Medulla oblongata (tissue), 1 donor: ENCODE data around the gene SVIL.
"Not testable (repeated sequence)": the region's sequence is repeated elsewhere in the genome, so short reads cannot be mapped to it uniquely, and the experiment has no call there.

Experiments
- DNase-seq: peaks from one replicate; pipeline ENCODE4 v3.0.0-alpha.2; 2015; ENCODE audit errors: extremely low spot score

SVIL gene

DNA sequence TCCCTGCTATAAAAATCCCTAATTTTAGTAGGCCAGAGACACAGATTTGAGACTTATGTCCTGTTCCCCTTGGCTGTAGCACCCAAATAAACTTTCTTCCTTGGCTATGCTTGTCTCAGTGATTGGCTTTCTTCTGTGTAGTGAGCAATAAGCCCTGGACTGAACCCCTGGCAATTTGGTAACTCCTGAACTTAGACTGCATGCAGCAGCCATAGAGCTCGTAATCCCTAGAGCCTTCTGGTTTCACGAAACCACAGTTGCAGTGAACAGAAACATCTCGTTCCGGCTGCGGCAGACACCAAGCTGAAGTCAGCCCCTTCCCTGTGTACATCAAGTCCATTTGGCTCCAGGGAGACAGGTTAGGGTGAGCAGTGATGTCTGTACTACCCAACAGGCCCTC, 173.7 kb downstream of the SVIL start:
- no peak for DNase-seq

DNA sequence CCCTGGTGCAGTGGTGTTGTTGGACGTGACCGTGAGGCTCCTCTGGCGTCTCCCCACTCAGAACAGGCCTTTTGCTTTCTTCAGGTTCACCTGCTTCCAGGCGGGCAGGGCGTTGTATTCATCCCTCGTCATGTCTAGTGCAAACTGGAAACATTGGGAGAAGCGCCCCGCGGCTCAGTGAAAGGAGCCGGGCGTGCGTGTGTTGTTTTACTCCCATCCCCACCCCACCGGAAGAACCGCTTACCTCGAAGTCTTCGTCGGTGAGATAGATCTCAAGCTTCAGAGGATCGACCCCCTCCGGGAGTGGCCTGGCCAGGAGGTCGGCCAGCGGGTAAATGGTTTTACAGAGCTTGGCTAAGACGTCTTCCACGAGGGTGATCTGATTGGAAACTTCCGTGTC, 176.6 kb downstream of the SVIL start:
- DNase-seq: not testable (repeated sequence)

DNA sequence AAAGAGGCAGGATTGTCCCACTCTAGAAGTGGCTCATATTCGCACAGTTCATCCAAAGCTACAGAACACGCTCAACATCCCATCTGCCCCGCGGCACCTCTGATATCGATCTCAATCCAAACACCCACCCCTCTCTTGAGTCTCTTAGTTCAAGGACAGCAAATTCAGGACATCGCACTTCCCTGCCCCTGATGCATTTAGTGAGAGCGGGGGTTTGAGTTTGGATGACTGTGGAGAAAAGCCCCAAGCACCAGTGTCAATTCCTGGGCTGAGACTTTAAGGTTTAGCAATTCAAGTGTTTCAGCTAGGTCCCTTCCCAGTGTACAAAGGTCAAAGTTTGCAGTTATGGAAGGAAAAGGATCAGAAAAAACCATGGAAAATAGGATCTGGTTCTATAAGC, 179.7 kb downstream of the SVIL start:
- DNase-seq: no peak

GRCh38 chr10:29454250-29454649, 180.5 kb downstream of the SVIL start:
- no peak for DNase-seq

- no peak for DNase-seq
Observed at GRCh38 chr10:29452546-29452945, 182.2 kb downstream of the SVIL start.

- no peak for DNase-seq
Observed at GRCh38 chr10:29451946-29452345, 182.8 kb downstream of the SVIL start.

DNA sequence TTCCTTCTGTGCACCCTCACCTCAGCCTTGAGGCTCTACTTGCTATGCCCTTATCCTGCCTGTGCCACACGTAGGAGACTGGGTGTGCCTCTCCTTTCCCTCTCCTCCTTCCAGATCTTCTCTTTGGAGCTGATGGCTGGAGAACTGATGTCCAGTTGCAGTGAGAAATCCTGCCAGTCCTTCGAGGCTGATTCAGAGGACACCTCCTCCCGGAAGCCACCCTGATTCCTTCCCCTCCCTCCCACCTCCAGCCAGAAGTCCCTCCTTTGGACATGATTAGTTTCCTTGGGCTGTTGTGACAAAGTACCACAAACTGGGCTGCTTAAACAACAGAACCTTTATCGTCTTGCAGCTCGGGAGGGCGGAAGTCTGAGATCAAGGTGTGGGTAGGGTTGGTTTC, 184.4 kb downstream of the SVIL start:
- DNase-seq: no peak

DNA sequence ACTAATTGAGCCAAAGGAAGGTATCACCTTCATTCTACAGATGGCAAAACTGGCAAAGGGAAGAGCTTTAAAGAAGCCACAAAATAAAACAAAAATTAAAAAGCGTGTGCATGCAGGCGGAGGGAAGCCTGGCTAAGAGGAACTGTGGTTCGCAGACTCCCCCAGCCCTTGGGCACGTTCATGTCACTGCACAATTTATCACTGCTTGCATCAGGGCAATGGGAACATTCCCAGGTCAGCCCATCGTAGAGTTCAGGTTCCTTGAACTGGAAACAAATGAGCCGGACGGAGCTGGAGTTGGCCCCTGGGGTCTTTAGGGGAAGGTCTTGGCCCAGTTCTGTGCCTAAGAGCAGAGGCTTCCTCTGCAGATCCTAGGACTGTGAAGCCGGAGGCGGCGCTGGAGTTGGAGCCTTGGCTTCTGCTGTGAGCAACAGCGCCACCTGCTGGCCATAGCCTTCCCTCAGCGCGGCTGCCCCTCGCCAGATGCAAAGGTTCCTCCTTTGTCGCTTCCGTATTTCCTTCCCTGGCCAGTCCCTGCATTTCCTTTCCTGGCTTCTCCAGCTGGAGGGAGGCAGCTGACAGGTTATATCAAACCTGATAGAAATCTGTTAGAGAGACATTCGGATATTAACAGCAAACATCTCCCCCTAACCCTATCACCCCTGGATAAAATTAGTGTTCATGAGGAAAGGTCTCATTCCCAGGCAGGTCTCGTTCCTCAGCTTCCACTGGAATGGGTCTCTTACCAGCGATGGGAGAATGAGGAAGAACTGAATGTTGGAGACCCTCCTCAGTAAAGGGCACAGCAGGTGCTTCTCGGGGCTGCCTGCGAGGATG, 185.8 kb downstream of the SVIL start:
- DNase-seq: peak; percentile 75

GRCh38 chr10:29448125-29448524, 186.6 kb downstream of the SVIL start:
- DNase-seq: peak; percentile 7

- no peak for DNase-seq
Observed at GRCh38 chr10:29446327-29446726, 188.4 kb downstream of the SVIL start.

DNA sequence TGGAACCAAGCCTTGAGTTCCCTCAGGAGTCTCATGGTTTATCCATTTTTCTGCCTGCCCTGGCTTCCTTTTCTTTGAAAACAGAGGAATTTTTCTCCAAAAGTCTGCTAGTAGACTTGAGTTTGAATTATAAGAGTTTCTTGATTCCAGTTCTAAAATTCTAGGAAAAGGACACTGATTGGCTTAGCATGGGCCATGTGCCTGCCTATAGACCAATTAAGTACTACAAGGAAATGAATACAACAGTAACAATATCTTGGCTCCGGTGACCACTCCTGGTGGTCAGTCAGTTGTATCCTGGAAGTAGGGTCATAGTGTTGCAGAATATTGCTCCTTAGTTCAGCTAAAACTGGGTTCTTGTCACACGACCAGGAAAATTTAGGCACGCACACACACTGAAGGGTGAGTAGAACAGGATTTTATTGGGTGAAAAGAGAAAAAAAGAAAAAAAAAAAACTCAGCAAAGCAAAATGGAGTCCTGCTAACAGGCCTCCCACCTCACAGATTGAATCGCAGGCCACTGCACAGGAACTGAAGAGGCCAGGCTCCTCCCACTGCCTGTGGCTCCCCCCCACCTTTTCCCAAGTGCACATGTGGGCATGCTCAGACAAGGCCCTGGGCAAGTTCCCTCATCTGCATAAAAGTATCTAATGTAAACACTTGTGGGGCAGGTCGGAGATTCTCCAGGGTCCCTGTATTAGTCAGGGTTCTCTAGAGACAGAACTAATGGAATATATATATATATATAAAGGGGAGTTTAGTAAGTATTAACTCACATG, 190.8 kb downstream of the SVIL start:
- no peak for DNase-seq

DNA sequence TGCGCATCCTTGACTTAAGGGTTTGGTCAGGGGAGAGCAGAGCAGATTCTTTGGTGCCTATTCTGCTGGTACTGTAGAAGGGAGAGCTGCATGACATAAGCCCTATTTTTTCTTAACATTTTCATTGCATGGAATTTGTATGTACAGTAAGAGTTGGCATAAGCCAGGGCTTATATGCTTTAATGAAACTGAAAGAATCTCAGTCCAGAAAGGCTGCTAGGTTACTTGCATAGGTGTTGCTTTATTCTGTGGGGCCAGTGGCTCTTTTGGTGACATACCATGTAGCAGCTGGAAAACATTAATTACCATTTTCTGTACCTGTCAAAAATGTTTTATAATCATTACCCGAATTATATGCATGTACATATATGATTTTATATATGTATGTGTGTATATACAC, 193.8 kb downstream of the SVIL start:
- no peak for DNase-seq

DNA sequence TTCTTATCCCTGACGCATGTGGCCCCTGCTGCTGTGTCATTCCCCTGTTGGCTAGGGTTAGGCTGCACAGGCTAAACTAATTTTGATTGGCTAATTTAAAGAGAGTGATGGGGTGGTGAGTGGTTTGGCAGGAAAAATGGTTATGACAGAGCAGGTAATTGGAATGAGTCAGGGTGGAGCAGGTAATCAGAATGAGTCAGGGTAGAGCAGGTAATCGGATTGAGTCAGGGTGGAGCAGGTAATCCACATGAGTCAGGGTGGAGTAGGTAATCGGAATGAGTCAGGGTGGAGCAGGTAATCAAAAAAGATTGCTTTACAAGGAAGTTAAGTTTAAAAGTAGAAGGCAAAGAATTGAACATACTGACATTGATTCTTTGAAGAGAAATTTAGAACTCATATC, 195.8 kb downstream of the SVIL start:
- not testable (repeated sequence) for DNase-seq

DNA sequence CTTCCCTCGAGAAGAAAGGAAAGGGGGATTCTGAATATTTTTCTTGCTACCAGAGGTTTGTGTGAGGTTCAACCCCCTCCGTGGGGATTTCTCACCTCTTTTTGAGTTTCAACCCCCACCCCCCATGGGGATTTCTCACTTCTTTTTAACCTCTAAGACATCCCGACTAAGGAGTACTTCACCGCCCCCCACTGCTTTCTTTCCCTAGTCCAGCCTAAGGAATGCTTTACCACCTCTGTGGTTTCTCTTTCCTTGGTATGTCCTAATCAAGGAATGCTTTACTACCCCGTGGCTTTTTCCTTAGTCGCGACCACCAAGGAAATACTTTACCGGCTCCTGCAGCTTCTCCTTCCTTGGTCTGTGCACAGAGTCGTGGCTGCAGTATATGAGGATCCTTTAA, 196.5 kb downstream of the SVIL start:
- no peak for DNase-seq

- DNase-seq: no peak
Observed at GRCh38 chr10:29437871-29438270, 196.9 kb downstream of the SVIL start.

DNA sequence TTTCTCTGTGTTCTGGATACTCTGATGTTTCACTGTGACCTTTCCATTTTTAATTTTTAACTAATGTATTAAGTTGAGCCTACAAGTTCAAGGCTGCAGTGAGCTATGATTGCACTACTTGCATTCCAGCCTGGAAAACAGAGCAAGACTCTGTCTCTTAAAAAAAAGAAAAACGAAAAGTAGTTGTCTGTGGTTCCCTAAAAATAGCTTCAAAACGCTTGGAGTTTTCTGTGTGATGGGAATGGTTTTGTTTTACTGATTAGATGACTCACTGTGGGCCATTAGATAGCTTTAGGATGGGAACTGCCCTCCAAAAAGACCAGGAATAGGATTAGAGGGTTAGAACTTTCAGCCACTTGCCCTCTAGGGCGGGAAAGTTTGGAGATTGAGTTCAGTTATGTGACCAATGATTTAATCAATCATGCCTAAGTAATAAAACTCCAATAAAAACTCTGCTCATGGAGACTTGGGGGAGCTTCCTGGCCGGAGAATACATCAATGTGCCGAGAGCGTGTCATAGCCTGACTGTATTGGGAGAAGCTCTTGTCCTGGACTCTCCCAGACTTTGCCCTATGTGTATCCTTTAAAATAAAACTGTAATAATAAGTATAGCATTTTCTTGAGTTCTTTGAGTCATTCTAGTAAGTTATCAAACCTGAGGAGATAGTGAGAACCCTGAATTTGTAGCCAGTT, 198.8 kb downstream of the SVIL start:
- DNase-seq: no peak

DNA sequence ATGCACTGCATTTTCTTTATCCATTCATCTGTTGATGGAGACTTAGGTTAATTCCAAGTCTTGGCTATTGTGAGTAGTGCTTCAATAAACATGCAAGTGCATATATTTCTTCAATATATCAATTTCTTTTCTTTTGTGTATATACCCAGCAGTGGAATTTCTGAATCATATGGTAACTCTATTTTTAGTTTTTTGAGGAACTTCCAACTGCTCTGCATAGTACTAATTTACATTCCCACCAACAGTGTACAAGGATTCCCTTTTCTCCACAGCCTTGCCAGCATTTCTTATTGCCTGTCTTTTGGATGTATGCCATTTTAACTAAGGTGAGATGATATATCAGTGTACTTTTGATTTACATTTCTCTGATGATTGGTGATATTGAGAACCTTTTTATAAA, 200.7 kb downstream of the SVIL start:
- DNase-seq: no peak

DNA sequence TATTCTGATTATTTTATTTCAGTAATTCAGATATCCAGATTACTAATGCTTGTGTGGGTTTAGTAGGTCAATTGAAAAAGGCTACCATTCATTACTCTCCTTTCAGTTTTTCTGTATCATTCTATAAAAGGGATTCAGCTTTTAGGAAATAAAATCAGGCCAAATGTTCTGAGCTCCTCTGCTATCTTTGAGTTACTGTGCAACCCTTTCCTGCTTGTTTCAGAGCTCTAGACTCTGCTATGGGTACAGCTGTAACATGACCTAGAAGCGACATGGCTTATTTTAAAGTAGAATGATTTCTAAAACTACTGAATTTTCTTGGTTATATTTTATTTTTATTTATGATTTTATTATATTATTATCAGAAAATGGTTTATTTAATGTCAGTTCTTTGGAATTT, 203.1 kb downstream of the SVIL start:
- DNase-seq: no peak

DNA sequence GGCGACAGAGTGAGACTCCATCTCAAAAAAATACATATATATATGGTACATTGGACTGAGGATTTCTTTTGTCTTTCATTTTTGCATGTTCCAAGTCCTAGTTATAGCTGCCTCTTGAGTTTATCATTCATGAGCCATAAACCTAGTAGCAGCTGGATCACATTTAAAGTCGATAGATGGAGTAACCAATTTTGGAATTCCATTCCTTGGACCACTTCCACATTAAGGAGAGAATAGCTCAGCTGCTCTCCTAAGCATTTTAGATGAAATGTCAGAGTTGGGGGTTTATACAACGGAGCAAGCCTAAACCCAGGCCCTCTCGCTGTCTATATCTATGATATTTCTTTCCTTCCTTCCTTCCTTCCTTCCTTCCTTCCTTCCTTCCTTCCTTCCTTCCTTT, 204.7 kb downstream of the SVIL start:
- no peak for DNase-seq

GRCh38 chr10:29428486-29428885, 206.3 kb downstream of the SVIL start:
- DNase-seq: no peak

GRCh38 chr10:29427667-29428066, 207.1 kb downstream of the SVIL start:
- no peak for DNase-seq

GRCh38 chr10:29426420-29426819, 208.4 kb downstream of the SVIL start:
- DNase-seq: no peak

- no peak for DNase-seq
Observed at GRCh38 chr10:29424017-29424416, 210.8 kb downstream of the SVIL start.
